Stimulated activated CD8-positive, alpha-beta memory T cell treated with anti-CD3 and anti-CD28 coated beads, Interleukin-2, amount 100 ng/mL, for 1 hour (primary cell): ENCODE data around the gene WDPCP.
"Not testable (repeated sequence)": the region's sequence is repeated elsewhere in the genome, so short reads cannot be mapped to it uniquely, and the experiment has no call there.

ENCODE experiments used
- DNase-seq, 2 donors: peaks; one replicate each; pipeline ENCODE4 v3.0.0-alpha.2; 2020; ENCODE audit warnings: low read depth in 2 of 2

Gene WDPCP

DNA sequence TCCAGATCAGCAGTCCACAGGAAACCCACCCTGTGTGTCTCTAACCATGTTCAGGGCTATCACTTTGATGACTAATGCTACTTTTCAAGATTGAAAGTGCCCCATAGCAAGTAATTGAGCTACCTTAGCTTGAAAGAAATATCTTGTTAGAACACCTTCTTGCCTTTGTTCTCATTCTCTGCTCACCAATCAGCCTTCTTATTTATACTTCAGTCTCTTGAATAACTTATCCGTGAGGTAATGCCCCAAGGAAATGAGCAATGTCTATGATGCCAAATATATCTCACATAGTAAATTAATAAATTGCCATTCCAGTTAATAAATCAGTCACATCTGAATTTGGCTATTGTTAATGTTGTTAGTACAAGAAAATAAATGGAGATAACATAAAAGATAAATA, 141.6 kb downstream of the WDPCP start:
- no peak for DNase-seq

DNA sequence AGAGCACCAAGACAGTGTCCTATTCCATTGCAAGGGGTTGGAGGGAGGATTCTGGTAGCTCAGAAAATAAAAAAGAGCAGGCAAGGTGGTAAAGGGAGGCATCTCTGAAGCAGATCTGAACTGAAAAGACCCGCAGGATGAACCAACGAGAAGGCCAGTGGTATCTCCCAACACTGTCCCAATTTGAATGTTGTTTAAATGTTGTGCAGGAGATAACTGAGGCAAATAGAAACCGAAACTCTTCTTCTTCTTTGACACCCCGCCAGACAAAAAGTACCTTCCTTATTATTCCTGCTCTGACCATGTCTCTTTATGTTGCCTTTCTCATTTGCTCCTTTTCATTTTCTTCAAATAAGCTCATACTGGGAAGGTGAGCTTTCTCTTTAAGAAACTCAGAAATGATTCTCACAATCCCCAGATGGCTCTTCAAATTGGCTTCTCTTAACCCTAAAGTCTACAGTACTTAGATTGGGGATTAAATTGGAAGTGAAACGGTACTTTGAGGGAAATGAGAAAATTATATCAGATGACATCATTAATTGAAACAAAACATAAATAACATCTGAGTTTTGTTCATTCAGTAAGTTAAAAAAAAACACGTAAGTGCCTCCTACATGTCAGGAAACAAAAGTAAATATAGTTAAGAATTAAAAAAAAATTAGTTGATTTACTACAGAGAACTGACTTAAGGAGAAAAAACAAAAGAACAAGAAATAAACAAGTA, 143.6 kb downstream of the WDPCP start:
- no peak for DNase-seq

DNA sequence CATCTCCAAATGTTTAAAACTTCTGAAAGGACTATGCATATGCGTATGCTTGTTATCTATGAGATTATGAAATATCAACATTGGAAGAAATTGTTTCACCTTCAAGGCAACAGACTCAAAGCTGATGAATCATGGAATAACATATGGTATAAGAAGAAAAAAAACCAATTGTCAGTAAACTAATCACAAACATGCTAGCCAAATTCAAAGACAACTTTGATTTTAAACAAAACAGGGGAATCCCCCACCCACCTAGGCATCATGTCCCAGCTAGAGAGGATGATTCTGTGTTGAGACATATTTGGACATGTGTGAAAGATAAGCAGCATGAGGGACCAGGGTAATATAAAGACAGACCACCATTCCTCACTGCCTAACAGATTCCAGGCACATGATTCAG, 147.7 kb downstream of the WDPCP start:
- no peak for DNase-seq

DNA sequence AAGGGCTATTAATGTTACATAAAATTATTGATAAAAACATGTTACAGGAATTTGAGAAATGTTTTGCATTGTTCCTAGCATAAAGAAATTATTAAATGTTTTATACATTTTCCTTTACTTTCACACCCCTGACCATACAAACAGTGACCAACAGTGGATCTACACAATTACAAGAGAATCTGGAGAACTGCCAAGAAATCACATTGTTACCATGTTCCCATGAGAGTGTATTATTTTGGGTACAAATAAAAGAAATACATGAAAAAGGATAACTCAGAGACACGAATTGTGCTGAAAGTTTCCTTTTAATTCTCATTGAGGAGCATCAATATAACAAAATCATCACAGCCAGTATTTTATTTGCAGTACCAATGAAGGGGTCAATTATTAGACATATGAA, 150.1 kb downstream of the WDPCP start:
- no peak for DNase-seq

DNA sequence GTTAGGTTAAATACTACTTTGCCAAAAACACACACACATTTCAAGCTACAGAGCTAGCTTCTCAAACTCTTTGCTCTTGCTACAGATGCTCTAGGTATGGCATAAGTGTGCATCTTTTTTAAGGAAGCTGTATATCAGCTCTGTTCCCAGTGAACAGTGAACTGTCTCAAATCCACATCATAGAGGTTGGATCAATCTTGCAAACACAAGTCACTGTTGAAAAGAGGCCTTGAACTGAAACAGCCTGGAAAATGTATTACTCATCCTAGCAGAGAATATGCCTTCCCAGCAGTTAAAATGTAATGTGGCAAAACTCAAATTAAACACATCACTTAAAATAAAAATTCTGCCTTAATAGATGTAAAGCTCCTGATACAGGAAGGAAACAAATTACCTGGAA, 151.8 kb downstream of the WDPCP start:
- DNase-seq: no peak

DNA sequence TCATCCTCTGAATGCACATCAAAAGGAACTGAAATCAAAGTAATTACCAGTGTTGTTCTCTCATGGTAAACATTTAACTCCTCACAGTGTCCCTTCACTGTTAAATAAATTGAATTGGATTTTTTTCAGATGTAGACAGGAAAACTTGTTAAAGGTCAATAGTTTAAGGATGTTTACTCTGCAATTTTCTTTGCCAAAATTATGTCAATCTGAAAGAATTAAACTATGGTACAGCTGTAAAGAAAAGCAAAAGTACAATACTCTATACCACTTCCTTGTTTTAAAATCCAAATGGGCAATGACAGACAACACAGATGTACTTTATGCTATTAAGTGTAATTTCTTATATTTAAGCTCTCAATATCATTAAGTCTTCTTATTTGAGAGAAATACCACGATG, 153.2 kb downstream of the WDPCP start:
- no peak for DNase-seq

DNA sequence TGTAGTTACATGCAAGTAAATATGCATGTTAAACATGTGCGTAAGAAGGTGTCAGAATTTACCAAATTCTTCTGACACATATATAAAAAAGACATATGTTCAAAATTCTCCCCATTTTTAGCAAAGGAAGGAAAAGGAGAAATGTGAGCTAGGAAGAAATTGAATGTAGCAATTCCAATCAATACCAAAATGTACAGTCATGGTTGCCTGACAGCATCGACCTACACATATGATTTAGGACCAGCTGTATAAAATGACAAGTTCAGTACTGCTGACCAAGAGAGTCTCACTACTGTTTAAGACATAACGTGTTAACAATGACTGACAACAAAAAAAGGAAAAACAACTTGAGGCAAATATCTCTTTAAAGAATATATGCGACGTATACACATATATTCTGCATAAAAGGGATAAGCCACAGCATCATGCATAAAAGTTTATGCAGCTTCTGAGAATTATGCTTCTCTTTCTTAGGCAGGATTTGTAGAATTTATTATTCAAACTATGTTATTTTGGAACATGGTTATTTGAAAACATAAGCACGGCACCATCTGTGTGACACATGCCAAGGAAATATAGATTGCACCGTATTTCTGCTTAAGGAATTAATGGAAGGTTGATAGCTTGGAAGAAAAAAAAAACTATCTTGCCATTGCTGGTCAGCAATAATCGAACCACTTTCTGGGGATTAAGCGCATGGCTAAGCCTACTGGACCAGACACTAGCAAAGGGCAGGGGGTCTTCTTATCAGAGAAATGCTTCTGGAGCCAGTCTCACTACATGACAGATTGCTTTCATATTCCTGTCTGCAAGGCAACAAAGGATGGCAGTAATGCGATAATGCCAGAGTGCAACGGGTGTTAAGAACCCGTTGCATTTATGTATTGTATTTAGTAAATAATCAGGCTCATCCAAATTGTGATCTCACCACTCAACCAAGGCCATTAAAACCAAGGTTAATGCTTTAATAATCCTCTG, 154.0 kb downstream of the WDPCP start:
- no peak for DNase-seq

DNA sequence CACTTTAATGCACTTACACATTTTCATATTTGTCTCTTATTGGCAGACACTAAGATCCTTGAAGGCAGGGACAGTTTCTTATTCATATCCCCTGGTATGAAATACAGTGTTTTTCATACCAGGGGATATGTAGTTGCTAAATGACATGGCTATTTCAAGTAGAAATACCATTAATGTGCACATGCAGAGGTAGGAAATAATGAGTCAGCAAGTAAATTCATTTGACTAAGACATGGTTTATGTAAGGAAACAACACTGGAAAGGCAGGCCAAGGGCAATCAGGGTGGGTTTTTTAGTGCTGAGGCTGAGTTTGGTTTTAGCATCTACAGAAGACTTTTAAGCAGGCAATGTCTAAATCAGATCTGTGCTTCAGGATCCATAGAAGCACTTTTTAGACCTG, 155.9 kb downstream of the WDPCP start:
- no peak for DNase-seq

DNA sequence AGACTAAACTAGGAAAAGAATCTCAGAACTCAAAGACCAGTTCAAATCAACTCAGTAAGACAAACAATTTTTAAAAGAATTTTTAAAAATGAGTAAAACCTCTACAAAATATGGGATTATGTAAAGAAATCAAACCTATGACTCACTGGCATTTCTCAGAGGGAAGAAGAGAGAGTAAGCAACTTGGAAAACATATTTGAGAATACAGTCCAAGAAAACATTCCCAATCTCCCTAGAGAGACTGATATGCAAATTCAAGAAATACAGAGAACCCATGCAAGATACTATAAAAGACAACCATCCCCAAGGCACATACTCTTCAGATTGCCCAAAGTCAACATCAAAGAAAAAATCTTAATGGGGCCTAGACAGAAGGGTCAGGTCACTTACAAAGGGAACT, 162.7 kb downstream of the WDPCP start:
- no peak for DNase-seq

DNA sequence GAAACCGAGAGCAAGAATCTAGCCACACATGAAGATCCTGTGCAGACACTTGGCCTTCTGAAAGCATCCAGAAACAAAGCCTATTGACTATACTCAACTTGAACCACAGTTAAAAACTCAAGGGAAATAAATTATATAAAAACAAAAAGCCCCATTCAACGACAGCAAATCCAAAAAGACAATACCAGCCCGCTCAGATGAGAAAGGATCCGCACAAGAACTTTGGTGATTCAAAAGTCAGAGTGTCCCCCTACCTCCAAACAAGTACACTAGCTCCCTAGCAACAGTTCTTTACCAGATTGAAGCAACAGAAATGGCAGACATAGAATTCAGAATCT, 163.2 kb downstream of the WDPCP start:
- DNase-seq: no peak

DNA sequence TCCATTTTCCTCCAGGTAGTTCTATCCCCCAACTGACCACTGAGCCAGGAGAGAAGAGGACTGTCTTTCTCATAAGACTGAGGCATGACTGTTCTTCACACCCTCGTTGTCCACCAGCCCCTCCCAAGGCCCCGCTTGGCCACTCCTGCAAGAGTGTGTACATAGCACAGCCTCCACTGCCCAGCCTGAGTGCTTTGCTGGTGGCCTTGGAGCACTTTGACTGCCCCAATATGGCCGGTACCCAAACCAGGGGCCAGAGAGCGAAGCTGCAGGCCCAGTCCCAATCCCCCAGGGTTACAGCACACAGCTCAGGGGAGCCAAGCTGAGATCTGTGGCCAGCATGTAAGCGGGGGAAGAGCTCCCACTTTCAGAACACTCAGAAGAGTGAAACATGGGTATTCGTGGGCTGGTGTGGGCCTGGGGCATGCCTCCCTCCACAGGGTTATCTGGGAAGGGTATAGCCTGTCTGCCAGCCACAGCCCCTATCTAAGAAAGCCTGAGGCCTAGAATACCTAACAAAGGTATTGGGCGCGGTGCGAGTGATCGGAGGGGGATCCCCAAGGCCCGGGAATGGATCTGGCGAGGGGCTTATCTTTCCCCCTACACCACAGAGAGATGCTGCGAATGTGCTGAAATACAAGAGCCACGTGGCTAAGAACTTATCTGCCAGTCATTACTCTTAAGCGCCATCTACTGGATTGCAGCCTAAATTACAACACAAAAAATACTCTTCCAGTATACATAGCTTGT, 163.8 kb downstream of the WDPCP start:
- no peak for DNase-seq

DNA sequence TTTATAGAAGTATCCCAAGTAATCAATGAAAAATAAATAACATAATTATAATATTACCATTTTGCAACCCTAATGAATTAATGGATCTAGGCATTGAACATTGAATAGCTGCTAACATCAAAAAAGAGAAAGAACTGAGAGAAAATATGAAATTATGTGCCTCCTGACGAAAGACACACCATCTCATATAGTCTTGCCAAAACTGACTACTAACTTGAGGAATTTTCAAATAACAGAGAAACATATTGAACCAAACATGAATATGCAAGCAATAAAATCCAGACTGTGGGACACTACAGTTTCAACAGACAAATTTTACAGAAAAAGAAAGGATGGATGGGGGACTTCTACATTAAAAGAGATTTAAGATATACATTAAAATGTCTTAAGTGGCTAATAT, 165.7 kb downstream of the WDPCP start:
- DNase-seq: no peak

DNA sequence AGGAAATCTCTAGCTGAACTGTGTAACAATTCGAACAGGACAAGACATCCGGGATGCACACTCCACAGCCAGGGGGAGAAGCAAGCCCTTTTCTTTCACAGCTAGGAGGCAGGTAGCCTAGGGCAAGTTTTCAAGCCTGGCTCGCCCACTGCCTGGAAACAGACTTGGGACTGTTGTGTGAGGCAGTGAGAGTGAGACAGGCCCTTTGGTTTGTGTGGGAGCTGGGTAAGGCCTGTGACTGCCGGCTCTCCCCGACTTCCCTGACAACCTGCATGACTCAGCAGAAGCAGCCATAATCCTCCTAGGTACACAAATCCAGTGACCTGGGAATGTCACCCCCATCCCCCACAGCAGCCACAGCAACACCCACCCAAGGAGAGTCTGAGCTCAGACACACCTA, 179.7 kb downstream of the WDPCP start:
- no peak for DNase-seq

DNA sequence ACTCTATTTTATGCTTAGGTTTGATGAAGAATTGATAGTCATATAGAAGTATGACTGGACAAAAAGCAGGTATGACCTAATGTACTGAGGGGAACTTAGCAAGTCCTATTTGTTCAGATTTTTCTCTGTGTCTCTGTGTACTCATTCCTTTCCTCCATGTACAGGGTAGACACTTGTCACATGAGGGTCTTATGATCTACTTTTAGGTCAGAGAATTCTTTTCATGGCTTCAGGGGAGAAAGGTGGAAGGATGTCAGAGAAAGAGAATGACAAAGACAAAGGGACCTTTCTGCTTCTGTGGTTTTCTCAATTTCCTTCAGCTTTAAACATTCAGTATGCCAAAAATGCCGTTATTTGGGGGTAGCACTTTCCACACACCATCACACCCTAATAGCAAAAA, 181.6 kb downstream of the WDPCP start:
- DNase-seq: no peak

DNA sequence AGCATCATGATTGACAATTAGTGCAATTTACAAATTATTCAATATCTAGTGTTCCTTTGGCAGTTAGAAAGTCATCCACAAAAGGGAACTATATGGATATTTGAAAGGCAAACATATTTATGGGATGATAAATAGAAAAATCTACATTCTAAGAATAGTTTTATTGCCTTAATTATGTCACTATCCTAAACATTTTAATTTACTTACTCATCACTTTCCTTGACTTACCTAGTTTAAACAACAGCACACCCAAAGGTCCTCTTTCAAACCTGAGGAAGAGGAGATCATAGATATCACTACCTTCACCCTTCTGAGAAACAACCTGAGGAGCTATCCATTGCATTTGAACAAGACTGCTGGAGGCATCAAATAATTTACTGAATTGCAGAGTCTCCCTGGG, 184.5 kb downstream of the WDPCP start:
- no peak for DNase-seq

DNA sequence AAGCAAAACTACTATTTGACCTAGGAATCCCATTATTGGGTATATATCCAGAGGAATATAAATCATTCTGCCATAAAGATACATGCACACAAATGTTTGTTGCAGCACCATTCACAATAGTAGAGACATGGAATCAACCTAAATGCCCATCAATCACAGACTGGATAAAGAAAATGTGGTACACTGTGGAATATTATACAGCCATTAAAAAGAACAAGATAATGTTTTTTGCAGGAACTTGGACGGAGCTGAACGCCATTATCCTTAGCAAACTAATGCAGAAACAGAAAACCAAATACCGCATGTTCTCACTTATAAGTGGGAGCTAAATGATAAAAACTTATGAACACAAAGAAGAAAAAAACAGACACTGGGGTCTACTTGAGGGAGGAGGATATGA, 185.4 kb downstream of the WDPCP start:
- DNase-seq: not testable (repeated sequence)

DNA sequence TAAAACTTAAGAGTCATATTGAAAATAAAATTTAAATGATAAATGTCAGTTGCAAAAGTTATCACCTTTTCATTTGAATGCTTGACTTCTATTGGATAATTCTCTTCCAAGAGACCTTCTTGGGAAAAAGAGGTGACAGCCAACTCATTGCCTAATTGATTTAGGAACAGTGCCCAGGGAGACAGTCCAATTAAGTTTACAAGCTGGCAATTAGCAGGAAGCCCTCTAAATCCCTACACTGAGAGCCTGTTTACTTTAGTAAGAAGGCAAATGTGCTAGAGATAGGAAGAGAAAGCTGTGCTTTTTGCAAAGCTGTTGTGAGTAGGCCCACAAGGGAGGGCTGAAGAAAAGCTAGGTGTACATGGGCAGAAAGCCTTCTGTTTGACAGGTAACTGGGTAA, 189.1 kb downstream of the WDPCP start:
- no peak for DNase-seq

DNA sequence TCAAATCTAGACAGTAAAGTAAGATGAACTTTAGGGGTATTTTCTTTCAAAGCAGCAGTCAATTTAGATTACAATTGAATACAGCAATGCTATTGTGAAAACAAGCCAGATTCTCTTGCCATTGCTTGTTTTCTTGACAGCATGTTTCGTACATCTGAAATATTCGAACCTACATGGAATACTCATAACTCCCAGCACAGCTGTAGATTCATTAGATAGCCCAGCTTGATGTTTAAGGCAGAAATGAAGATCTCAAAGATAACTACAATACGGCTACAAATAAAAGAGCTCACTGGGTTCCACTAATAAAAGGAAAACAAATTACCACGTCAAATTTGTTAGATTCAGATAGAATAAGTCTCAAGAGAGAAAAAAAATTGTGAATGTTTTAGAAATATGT, 208.8 kb downstream of the WDPCP start:
- no peak for DNase-seq

DNA sequence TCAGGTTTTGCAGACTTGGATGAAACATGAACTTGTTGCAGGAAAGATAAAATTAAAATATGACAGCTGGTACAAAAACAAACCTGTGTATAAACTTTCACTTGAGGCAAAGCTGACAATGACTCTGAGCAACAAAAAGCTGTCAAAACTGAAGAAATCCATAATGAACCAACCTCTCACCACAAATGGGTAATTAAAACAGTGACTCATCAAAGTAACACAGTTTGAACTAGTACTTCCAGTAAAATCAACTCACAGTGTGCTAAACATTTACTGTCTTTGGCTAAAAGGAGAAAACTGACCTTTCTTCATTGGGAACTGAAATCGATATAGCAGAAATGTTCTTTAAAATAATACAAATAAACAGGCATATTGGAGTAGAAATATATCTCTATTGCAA, 209.7 kb downstream of the WDPCP start:
- DNase-seq: no peak

DNA sequence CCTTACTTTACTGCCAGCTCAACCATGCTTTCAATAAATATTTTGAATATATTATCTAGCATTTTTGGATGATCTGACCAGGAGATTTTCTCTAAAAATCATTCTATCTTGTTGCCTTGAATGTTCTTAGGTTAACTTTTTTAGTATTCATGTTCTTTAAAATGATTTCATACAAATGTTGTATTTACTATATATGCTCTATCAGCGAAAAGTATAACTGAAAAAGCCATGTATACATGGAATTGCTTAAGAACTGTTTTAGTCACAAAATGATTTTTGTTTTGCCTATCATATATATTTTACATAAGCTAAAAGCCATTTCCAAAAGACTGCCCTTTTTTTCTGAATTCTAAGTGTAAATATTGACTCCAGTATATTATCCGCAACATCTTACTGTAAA, 213.9 kb downstream of the WDPCP start:
- DNase-seq: no peak

DNA sequence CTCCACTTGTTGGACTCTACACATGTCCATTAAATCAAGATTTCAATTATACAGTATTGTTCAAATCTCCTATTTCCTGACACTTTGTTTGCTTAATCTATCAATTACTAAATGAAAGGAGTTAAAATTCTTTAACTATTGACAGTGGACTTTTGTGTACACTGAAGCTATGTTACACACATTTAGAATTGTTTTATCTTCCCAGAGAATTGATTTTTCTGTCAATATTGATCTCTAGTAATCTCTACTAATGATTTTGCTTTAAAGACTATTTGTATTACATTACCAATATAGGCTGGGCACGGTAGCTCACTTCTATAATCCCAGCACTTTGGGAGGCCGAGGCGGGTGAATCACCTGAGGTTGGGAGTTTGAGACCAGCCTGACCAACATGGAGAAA, 215.7 kb downstream of the WDPCP start:
- no peak for DNase-seq

DNA sequence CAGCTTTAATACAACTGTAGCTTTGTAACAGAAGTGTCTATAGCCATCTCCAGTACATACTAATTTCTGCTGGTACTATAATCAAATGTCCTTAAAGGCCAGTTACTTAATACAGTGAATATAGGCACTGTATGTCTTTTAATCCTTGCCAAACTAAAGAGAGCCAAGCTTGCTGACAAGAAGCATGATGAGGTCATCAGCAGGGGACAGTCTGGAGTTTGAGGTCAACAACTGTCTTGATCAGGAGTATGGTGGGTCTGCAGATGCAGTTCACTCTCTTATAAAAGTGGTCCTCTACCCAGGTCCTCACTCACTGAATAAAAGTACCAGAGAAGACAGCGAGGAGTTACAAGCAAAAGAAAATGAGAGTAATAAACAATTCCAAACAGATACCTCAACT, 219.1 kb downstream of the WDPCP start:
- no peak for DNase-seq

DNA sequence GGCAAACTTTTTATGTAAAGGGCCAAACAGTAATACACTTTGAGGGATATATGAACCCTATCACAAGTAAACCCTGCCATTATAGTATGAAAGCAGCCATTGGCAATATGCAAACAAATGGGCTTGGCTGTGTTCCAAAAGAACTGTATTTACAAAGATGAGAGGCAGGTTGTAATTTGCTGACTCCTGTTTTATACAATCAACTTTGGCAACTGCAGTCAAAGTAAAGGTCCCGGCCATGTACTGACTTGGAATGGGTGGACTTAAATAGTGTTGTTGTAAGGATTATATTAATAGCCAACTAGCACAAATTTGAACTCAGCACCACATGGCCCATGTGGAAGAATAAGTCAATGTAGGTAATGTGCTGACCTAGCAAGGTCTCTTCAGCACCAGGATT, 223.4 kb downstream of the WDPCP start:
- DNase-seq: no peak
